SK-N-SH treated with all-trans-retinoic acid at 6 μM for 48 hours (cell line): Measurements from ENCODE around the gene UVSSA.

Experiments
- BACH2 ChIP-seq: fragments of 250-450 bp; sonication (Bioruptor Pico); IDR thresholded peaks from 2 replicates; pipeline ENCODE4 v1.9.0; 2021; ENCODE audit warnings: mild to moderate bottlenecking, borderline replicate concordance
- CSDC2 ChIP-seq: fragments of 250-450 bp; sonication (Bioruptor Pico); IDR thresholded peaks from 2 replicates; pipeline ENCODE4 v1.5.0; 2020; ENCODE audit warnings: mild to moderate bottlenecking, moderate library complexity
- GLIS3 ChIP-seq: fragments of 250-450 bp; sonication (Bioruptor Pico); IDR thresholded peaks from 2 replicates; pipeline ENCODE4 v1.5.0; 2020; ENCODE audit warnings: mild to moderate bottlenecking, moderate library complexity
- RARB ChIP-seq: fragments of 250-450 bp; sonication (Bioruptor Pico); IDR thresholded peaks from 2 replicates; pipeline ENCODE4 v1.8.0; 2021; ENCODE audit warnings: mild to moderate bottlenecking, moderate library complexity
- ZFP3 ChIP-seq: fragments of 250-450 bp; sonication (Bioruptor Pico); IDR thresholded peaks from 2 replicates; pipeline ENCODE4 v1.5.0; 2020; ENCODE audit warnings: mild to moderate bottlenecking, moderate library complexity
- ZFP30 ChIP-seq: fragments of 450-650 bp; formaldehyde crosslinking; IDR thresholded peaks from 2 replicates; pipeline ENCODE4 v1.5.0; 2022; ENCODE audit warnings: mild to moderate bottlenecking, moderate library complexity
- ZNF8 ChIP-seq: fragments of 450-650 bp; formaldehyde crosslinking; IDR thresholded peaks from 2 replicates; pipeline ENCODE4 v1.5.0; 2020; ENCODE audit warnings: mild to moderate bottlenecking, moderate library complexity
- TF ChIP-seq, protein P1 (sequence below): fragments of 250-450 bp; sonication (Bioruptor Pico); IDR thresholded peaks from 2 replicates; pipeline ENCODE4 v1.8.0; 2020; ENCODE audit warnings: mild to moderate bottlenecking, moderate library complexity, borderline replicate concordance
- TF ChIP-seq, protein P2 (sequence below): fragments of 250-450 bp; sonication (Bioruptor Pico); IDR thresholded peaks from 2 replicates; pipeline ENCODE4 v1.5.0; 2020; ENCODE audit warnings: mild to moderate bottlenecking, moderate library complexity

DNA sequence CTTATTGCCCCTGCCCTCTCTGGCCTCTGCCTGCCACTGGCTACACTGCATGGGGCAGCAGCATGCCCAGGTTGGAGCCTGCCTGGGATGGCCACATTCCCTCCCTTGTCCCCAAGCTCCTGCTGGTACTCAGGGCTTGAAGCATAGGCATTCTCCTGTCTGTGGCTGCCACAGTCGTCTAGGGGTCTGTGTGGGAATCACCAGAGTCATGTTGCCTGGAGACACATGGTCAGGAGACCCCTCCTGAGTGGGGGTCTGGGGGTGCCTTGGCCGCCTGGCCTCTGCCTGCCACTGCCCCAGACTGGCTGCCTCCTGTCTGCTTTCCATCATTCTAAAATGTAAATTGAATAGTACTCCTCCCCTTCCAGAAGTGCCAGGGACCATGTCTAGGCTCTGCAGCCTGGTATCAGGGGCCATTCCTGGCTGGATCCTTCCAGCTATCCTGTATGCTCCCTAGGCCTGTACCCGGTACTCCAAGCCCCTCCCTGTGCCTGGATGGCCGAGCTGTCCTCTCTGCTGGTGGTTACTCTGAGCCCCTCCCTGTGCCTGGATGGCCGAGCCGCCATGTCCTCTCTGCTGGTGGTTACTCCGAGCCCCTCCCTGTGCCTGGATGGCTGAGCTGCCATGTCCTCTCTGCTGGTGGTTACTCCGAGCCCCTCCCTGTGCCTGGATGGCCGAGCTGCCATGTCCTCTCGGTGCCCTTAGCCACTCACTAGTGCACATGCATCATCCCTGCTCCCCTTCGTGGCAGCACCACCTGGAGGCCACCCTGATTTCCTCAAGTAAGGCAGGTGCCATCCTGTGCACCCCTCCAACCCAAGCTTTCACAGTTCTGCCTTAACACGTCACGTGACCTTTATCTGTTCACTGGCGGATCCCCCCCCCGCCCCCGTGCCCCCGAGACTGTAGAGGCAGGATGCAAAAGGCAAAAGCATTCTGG lies 64.7 kb downstream of the UVSSA start:
- TF ChIP-seq BACH2 (CRISPR knock-in tag) (no peak), RARB (CRISPR knock-in tag) (no peak), CSDC2 (CRISPR knock-in tag) (no peak), GLIS3 (no peak), ZFP30 (no peak), ZNF8 (CRISPR knock-in tag) (no peak), ZFP3 (no peak)
- TF ChIP-seq, protein P1, sequence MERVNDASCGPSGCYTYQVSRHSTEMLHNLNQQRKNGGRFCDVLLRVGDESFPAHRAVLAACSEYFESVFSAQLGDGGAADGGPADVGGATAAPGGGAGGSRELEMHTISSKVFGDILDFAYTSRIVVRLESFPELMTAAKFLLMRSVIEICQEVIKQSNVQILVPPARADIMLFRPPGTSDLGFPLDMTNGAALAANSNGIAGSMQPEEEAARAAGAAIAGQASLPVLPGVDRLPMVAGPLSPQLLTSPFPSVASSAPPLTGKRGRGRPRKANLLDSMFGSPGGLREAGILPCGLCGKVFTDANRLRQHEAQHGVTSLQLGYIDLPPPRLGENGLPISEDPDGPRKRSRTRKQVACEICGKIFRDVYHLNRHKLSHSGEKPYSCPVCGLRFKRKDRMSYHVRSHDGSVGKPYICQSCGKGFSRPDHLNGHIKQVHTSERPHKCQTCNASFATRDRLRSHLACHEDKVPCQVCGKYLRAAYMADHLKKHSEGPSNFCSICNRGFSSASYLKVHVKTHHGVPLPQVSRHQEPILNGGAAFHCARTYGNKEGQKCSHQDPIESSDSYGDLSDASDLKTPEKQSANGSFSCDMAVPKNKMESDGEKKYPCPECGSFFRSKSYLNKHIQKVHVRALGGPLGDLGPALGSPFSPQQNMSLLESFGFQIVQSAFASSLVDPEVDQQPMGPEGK (CRISPR knock-in tag): no peak
- TF ChIP-seq, protein P2, sequence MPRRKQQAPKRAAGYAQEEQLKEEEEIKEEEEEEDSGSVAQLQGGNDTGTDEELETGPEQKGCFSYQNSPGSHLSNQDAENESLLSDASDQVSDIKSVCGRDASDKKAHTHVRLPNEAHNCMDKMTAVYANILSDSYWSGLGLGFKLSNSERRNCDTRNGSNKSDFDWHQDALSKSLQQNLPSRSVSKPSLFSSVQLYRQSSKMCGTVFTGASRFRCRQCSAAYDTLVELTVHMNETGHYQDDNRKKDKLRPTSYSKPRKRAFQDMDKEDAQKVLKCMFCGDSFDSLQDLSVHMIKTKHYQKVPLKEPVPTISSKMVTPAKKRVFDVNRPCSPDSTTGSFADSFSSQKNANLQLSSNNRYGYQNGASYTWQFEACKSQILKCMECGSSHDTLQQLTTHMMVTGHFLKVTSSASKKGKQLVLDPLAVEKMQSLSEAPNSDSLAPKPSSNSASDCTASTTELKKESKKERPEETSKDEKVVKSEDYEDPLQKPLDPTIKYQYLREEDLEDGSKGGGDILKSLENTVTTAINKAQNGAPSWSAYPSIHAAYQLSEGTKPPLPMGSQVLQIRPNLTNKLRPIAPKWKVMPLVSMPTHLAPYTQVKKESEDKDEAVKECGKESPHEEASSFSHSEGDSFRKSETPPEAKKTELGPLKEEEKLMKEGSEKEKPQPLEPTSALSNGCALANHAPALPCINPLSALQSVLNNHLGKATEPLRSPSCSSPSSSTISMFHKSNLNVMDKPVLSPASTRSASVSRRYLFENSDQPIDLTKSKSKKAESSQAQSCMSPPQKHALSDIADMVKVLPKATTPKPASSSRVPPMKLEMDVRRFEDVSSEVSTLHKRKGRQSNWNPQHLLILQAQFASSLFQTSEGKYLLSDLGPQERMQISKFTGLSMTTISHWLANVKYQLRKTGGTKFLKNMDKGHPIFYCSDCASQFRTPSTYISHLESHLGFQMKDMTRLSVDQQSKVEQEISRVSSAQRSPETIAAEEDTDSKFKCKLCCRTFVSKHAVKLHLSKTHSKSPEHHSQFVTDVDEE (CRISPR knock-in tag): no peak
